ENCODE data around the gene NDUFAF8. TPM values are rescaled to one million over a fixed set of nuclear protein-coding genes. Genes with fewer than 3 reads are reported as not detected.

Gene NDUFAF8
- total and polyA plus RNA-seq, 2 experiments from 2014 or later = 53.1 to 136 TPM

- no peak overlapping the region for H3K27ac ChIP-seq
- H3K27me3 ChIP-seq (replicated peaks; ENCODE audit: insufficient read depth) = no peaks in the 10 kb centered on the region
- TF ChIP-seq EZH2phosphoT487 (IDR thresholded peaks at IDR 0.05; ENCODE audit: insufficient read depth, low read depth) (no peak), EZH2 (IDR thresholded peaks at IDR 0.05; ENCODE audit: insufficient read depth, poor library complexity, severe bottlenecking) (no peak)
- no peak for DNase-seq
- H2AFZ ChIP-seq = no peak overlapping the region
- H3K4me1 ChIP-seq (ENCODE audit: insufficient read depth) = no peaks in the 10 kb centered on the region
- peaks cover 78% of the 10 kb centered on the region for H3K79me2 ChIP-seq (ENCODE audit: insufficient read depth)
- no peak overlapping the region for H3K9ac ChIP-seq
- no peaks in the 10 kb centered on the region for H3K9me2 ChIP-seq (ENCODE audit: insufficient read depth)
- no peaks in the 10 kb centered on the region for H3F3A ChIP-seq (ENCODE audit: insufficient read depth)
- in situ Hi-C loops (cut with MboI) = no loop called here
- H4K20me1 ChIP-seq (ENCODE audit: insufficient read depth) = no peaks in the 10 kb centered on the region; the same call in 1 of the 2 replicates
- H3K36me3 ChIP-seq (ENCODE audit: low read depth) = no peaks in the 10 kb centered on the region
- no peak overlapping the region for H3K4me3 ChIP-seq
- 93 to 96% methylated on average over 16 of the region's 16 CpGs for WGBS, 2 experiments (ENCODE audit: low coverage in 1 of 2, low lambda C conversion rate in 2 of 2, missing lambda C conversion rate in 2 of 2)
- no peak overlapping the region for H3K4me2 ChIP-seq (ENCODE audit: unreplicated experiment)
- H3K9me3 ChIP-seq (ENCODE audit: low read depth) = no peaks in the 10 kb centered on the region
These were observed 48.8 kb downstream of the NDUFAF8 start for GRCh38 chr17:81287741-81288430.

GRCh38 chr17:81288715-81289114 is 49.6 kb downstream of the NDUFAF8 start:
- H4K20me1 ChIP-seq (ENCODE audit: insufficient read depth) = no peaks in the 10 kb centered on the region; the same call in 1 of the 2 replicates
- WGBS, 2 experiments (ENCODE audit: low coverage in 1 of 2, low lambda C conversion rate in 2 of 2, missing lambda C conversion rate in 2 of 2) = 90 to 92% methylated on average over 8 of the region's 8 CpGs

GRCh38 chr17:81289627-81290026 is 50.5 kb downstream of the NDUFAF8 start:
- Histone ChIP-seq H2AFZ (no peak overlapping the region), H3K9ac (no peak overlapping the region), H3K27me3 (replicated peaks; ENCODE audit: insufficient read depth) (no peaks in the 10 kb centered on the region), H3K79me2 (ENCODE audit: insufficient read depth) (peaks cover 93% of the 10 kb centered on the region), H3K4me3 (no peak overlapping the region), H3K4me1 (ENCODE audit: insufficient read depth) (peaks cover 12% of the 10 kb centered on the region; the same call in 1 of the 2 replicates), H3K9me3 (ENCODE audit: low read depth) (no peaks in the 10 kb centered on the region), H3K4me2 (ENCODE audit: unreplicated experiment) (no peak overlapping the region), H3K9me2 (ENCODE audit: insufficient read depth) (no peaks in the 10 kb centered on the region), H3K27ac (no peak overlapping the region), H3F3A (ENCODE audit: insufficient read depth) (peaks cover 8% of the 10 kb centered on the region), H3K36me3 (ENCODE audit: low read depth) (no peaks in the 10 kb centered on the region), H4K20me1 (ENCODE audit: insufficient read depth) (no peaks in the 10 kb centered on the region; the same call in 1 of the 2 replicates)
- DNase-seq = no peak
- TF ChIP-seq EZH2 (IDR thresholded peaks at IDR 0.05; ENCODE audit: insufficient read depth, poor library complexity, severe bottlenecking) = no peak
- in situ Hi-C loops (cut with MboI) = no loop called here
- 96 to 98% methylated on average over 20 to 21 of the region's 21 CpGs for WGBS, 2 experiments (ENCODE audit: low coverage in 1 of 2, low lambda C conversion rate in 2 of 2, missing lambda C conversion rate in 2 of 2)

More at GRCh38 chr17:81288715-81289114, 49.6 kb downstream of the NDUFAF8 start:
- no peaks in the 10 kb centered on the region for H3K27me3 ChIP-seq (replicated peaks; ENCODE audit: insufficient read depth)
- no peak overlapping the region for H3K4me2 ChIP-seq (ENCODE audit: unreplicated experiment)
- H3K9ac ChIP-seq = no peak overlapping the region
- in situ Hi-C loops (cut with MboI) = no loop called here
- H2AFZ ChIP-seq = no peak overlapping the region
- no peak overlapping the region for H3K4me3 ChIP-seq
- peaks cover 7% of the 10 kb centered on the region; the same call in 1 of the 2 replicates for H3K4me1 ChIP-seq (ENCODE audit: insufficient read depth)
- no peaks in the 10 kb centered on the region for H3K9me3 ChIP-seq (ENCODE audit: low read depth)
- no peaks in the 10 kb centered on the region for H3K36me3 ChIP-seq (ENCODE audit: low read depth)
- no peaks in the 10 kb centered on the region for H3K9me2 ChIP-seq (ENCODE audit: insufficient read depth)
- no peak for DNase-seq
- H3K79me2 ChIP-seq (ENCODE audit: insufficient read depth) = peaks cover 86% of the 10 kb centered on the region
- TF ChIP-seq EZH2phosphoT487 (IDR thresholded peaks at IDR 0.05; ENCODE audit: insufficient read depth, low read depth) = no peak
- TF ChIP-seq EZH2 (IDR thresholded peaks at IDR 0.05; ENCODE audit: insufficient read depth, poor library complexity, severe bottlenecking) = no peak
- H3F3A ChIP-seq (ENCODE audit: insufficient read depth) = peaks cover 4% of the 10 kb centered on the region
- H3K27ac ChIP-seq = no peak overlapping the region

GRCh38 chr17:81290230-81290629 is 51.1 kb downstream of the NDUFAF8 start:
- Histone ChIP-seq H3K9ac (no peak overlapping the region), H3K9me2 (ENCODE audit: insufficient read depth) (no peaks in the 10 kb centered on the region), H3K4me2 (ENCODE audit: unreplicated experiment) (no peak overlapping the region), H3K9me3 (ENCODE audit: low read depth) (no peaks in the 10 kb centered on the region), H2AFZ (no peak overlapping the region), H3K27ac (no peak overlapping the region), H3K79me2 (ENCODE audit: insufficient read depth) (peaks cover 90% of the 10 kb centered on the region), H3F3A (ENCODE audit: insufficient read depth) (peaks cover 8% of the 10 kb centered on the region), H3K4me1 (ENCODE audit: insufficient read depth) (peaks cover 12% of the 10 kb centered on the region; the same call in 1 of the 2 replicates), H3K4me3 (no peak overlapping the region), H4K20me1 (ENCODE audit: insufficient read depth) (no peaks in the 10 kb centered on the region; the same call in 1 of the 2 replicates), H3K27me3 (replicated peaks; ENCODE audit: insufficient read depth) (no peaks in the 10 kb centered on the region), H3K36me3 (ENCODE audit: low read depth) (no peaks in the 10 kb centered on the region)
- WGBS, 2 experiments (ENCODE audit: low coverage in 1 of 2, low lambda C conversion rate in 2 of 2, missing lambda C conversion rate in 2 of 2) = 95 to 96% methylated on average over 5 of the region's 5 CpGs
- TF ChIP-seq EZH2 (IDR thresholded peaks at IDR 0.05; ENCODE audit: insufficient read depth, poor library complexity, severe bottlenecking) = no peak
- TF ChIP-seq EZH2phosphoT487 (IDR thresholded peaks at IDR 0.05; ENCODE audit: insufficient read depth, low read depth) = no peak
- no peak for DNase-seq
- in situ Hi-C loops (cut with MboI) = no loop called here

Other genes with a start within 250 kb of the NDUFAF8 start
- gene CHMP6, start 247.5 kb upstream of the NDUFAF8 start, total RNA-seq (2014; rRNA removed; shearing (Covaris generic)) = 8.2 and 14.1 TPM in 2 replicates
- 34.0 and 37.1 TPM in 2 replicates for gene CHMP6, start 247.5 kb upstream of the NDUFAF8 start, polyA plus RNA-seq (2016; fragmentation: Nextera tagmentation; extraction: Ambion mirVana)
- gene BAIAP2, start 204.2 kb upstream of the NDUFAF8 start, total RNA-seq (2014; rRNA removed; shearing (Covaris generic)) = 30.6 and 31.7 TPM in 2 replicates
- gene BAIAP2, start 204.2 kb upstream of the NDUFAF8 start, polyA plus RNA-seq (2016; fragmentation: Nextera tagmentation; extraction: Ambion mirVana) = 28.2 and 31.5 TPM in 2 replicates
- not detected in 2 replicates for gene PVALEF, start 73.8 kb upstream of the NDUFAF8 start, total RNA-seq (2014; rRNA removed; shearing (Covaris generic))
- not detected in 2 replicates for gene PVALEF, start 73.8 kb upstream of the NDUFAF8 start, polyA plus RNA-seq (2016; fragmentation: Nextera tagmentation; extraction: Ambion mirVana)
- gene AATK, start 73.1 kb upstream of the NDUFAF8 start, total RNA-seq (2014; rRNA removed; shearing (Covaris generic)) = 1.6 and 4.0 TPM in 2 replicates
- 0.18 and 0.25 TPM in 2 replicates for gene AATK, start 73.1 kb upstream of the NDUFAF8 start, polyA plus RNA-seq (2016; fragmentation: Nextera tagmentation; extraction: Ambion mirVana)
- 8.0 and 14.2 TPM in 2 replicates for gene CEP131, start 16.4 kb upstream of the NDUFAF8 start, total RNA-seq (2014; rRNA removed; shearing (Covaris generic))
- 5.6 and 6.1 TPM in 2 replicates for gene CEP131, start 16.4 kb upstream of the NDUFAF8 start, polyA plus RNA-seq (2016; fragmentation: Nextera tagmentation; extraction: Ambion mirVana)
- gene TEPSIN, start 263 bp upstream of the NDUFAF8 start, total RNA-seq (2014; rRNA removed; shearing (Covaris generic)) = 16.1 and 24.4 TPM in 2 replicates
- 2.2 and 2.7 TPM in 2 replicates for gene TEPSIN, start 263 bp upstream of the NDUFAF8 start, polyA plus RNA-seq (2016; fragmentation: Nextera tagmentation; extraction: Ambion mirVana)
- gene SLC38A10, start 56.0 kb downstream of the NDUFAF8 start, total RNA-seq (2014; rRNA removed; shearing (Covaris generic)) = 133 and 137 TPM in 2 replicates
- 58.6 and 61.8 TPM in 2 replicates for gene SLC38A10, start 56.0 kb downstream of the NDUFAF8 start, polyA plus RNA-seq (2016; fragmentation: Nextera tagmentation; extraction: Ambion mirVana)
- 3.0 and 5.2 TPM in 2 replicates for gene BAHCC1, start 156.1 kb downstream of the NDUFAF8 start, total RNA-seq (2014; rRNA removed; shearing (Covaris generic))
- gene BAHCC1, start 156.1 kb downstream of the NDUFAF8 start, polyA plus RNA-seq (2016; fragmentation: Nextera tagmentation; extraction: Ambion mirVana) = 0.91 and 1.3 TPM in 2 replicates